ENCODE results near the gene POLR2L. TPM values are rescaled to one million over a fixed set of nuclear protein-coding genes. Genes with fewer than 3 reads are reported as not detected.

The POLR2L gene
- total RNA-seq, 2 donors from 2014 or later: 33.5 to 83.4 TPM

DNA sequence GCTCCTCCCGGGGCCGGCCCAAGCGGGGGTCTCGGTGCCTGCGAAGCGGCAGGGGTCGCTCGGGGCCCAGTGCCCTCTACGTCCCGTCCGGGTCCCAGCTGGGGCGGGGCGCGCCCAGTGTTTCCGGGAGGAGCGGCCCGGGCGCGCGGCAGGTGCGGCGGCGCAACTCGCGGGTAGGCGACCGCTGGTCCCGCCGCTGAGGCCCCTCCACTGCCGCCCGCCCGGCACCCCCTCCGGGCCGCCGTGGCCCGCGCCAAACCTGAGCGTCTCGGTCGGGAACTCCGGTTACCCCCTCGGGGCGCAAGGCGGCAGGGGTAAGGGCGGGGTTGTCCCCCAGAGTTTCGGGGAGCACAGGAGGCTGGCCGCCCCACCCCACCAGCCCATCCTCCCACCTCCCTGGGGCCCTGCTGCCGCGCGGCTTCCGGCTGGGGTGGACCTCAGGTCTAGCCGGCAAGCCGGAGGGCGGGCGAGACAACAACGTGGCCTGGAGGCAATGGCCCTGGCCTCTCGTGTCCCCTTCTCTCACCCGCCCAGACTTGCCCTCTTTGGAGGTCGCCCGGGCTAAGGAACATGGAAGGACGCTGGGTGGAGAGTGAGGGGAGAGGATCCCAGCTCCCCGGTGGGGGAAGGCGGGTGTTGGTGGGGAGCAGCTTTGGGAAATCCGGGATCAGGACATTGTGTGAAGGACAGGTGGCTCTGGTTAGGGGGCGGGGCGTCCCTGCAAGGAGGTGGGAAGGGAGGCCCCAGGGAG, 15.0 kb downstream of the POLR2L start:
- peak; percentile 57 to 86 (median 67) for TF ChIP-seq POLR2A (IDR thresholded peaks at IDR 0.05)
- TF ChIP-seq, protein P1, sequence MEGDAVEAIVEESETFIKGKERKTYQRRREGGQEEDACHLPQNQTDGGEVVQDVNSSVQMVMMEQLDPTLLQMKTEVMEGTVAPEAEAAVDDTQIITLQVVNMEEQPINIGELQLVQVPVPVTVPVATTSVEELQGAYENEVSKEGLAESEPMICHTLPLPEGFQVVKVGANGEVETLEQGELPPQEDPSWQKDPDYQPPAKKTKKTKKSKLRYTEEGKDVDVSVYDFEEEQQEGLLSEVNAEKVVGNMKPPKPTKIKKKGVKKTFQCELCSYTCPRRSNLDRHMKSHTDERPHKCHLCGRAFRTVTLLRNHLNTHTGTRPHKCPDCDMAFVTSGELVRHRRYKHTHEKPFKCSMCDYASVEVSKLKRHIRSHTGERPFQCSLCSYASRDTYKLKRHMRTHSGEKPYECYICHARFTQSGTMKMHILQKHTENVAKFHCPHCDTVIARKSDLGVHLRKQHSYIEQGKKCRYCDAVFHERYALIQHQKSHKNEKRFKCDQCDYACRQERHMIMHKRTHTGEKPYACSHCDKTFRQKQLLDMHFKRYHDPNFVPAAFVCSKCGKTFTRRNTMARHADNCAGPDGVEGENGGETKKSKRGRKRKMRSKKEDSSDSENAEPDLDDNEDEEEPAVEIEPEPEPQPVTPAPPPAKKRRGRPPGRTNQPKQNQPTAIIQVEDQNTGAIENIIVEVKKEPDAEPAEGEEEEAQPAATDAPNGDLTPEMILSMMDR (IDR thresholded peaks at IDR 0.05): peak in 1 of 7 experiments; percentile 1
- peak overlapping the region; percentile 36 to 42 for H3K4me3 ChIP-seq
- peaks cover 97% of the 10 kb centered on the region for H3K4me1 ChIP-seq
- ATAC-seq: peak; percentile 45
- peak overlapping the region; percentile 92 to 100 (median 95) for H3K27ac ChIP-seq
- WGBS, 2 donors: 4 to 7% methylated on average over 10 to 29 of the region's 66 CpGs
- peaks cover 0 to 2% of the 10 kb centered on the region in 2 donors for H3K36me3 ChIP-seq (replicated peaks in 1 of 2; ENCODE audit: insufficient read depth in 1 of 2, low read depth in 2 of 2)
- no peaks in the 10 kb centered on the region for H3K27me3 ChIP-seq
- DNase-seq: peak; percentile 81 to 91 (median 90)
- intact Hi-C loops (cut with DNase I): no loop called here
- H3K9me3 ChIP-seq: no peaks in the 10 kb centered on the region

DNA sequence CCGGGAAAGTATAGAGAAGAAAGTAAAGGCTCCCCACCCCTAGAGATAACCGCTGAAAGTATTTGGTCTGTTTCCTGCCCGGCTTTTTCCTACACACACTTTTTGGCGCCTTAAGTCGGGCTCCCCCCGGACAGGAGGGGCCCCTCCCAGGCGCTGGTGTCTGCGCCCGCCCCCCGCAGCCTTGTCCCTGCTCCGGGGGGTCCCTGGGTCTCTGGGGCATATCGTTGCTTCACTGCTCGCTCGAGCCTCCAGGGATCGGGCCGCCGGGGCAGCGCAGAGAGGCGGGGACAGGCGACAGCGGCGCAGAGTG, 15.5 kb downstream of the POLR2L start:
- Histone ChIP-seq H3K9me3 (no peaks in the 10 kb centered on the region), H3K27me3 (no peaks in the 10 kb centered on the region), H3K27ac (peak overlapping the region; percentile 92 to 100 (median 95)), H3K4me1 (peaks cover 97% of the 10 kb centered on the region), H3K4me3 (peak overlapping the region; percentile 36 to 42), H3K36me3 (replicated peaks in 1 of 2; ENCODE audit: insufficient read depth in 1 of 2, low read depth in 2 of 2) (peaks cover 0 to 2% of the 10 kb centered on the region in 2 donors)
- no peak for TF ChIP-seq POLR2A (IDR thresholded peaks at IDR 0.05)
- TF ChIP-seq, protein P1 (IDR thresholded peaks at IDR 0.05): no peak
- DNase-seq: no peak
- WGBS, 2 donors: 0% methylated on average over 10 to 22 of the region's 22 CpGs
- ATAC-seq: peak; percentile 2
- intact Hi-C loops (cut with DNase I): no loop called here

DNA sequence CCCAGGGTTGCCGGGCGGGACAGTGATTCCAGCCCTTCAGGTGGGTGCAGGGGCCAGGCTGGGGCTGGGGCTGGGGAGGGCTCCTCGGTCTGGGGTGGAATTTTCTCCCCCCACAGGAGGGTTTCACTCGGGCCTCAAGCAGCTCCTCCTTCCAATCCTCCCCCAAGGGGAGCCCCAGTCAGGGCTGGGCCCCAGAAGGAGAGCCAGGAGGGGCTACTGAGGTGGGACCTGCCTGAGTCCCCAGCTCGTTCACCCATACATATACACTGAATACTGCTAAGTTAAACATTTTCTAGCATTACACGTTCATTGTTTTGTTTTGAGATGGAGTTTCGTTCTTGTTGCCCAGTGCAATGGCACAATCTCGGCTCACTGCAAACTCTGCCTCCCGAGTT, 16.1 kb downstream of the POLR2L start:
- ATAC-seq: no peak
- DNase-seq: no peak
- no peaks in the 10 kb centered on the region for H3K27me3 ChIP-seq
- WGBS, 2 donors: 16 to 18% methylated on average over 4 to 9 of the region's 9 CpGs
- peaks cover 0 to 2% of the 10 kb centered on the region in 2 donors for H3K36me3 ChIP-seq (replicated peaks in 1 of 2; ENCODE audit: insufficient read depth in 1 of 2, low read depth in 2 of 2)
- H3K9me3 ChIP-seq: no peaks in the 10 kb centered on the region
- no peak overlapping the region for H3K4me3 ChIP-seq
- no peak for TF ChIP-seq POLR2A (IDR thresholded peaks at IDR 0.05)
- TF ChIP-seq, protein P1 (IDR thresholded peaks at IDR 0.05): no peak
- peaks cover 97% of the 10 kb centered on the region for H3K4me1 ChIP-seq
- intact Hi-C loops (cut with DNase I): no loop called here
- peak overlapping the region; percentile 92 to 100 (median 95) for H3K27ac ChIP-seq

DNA sequence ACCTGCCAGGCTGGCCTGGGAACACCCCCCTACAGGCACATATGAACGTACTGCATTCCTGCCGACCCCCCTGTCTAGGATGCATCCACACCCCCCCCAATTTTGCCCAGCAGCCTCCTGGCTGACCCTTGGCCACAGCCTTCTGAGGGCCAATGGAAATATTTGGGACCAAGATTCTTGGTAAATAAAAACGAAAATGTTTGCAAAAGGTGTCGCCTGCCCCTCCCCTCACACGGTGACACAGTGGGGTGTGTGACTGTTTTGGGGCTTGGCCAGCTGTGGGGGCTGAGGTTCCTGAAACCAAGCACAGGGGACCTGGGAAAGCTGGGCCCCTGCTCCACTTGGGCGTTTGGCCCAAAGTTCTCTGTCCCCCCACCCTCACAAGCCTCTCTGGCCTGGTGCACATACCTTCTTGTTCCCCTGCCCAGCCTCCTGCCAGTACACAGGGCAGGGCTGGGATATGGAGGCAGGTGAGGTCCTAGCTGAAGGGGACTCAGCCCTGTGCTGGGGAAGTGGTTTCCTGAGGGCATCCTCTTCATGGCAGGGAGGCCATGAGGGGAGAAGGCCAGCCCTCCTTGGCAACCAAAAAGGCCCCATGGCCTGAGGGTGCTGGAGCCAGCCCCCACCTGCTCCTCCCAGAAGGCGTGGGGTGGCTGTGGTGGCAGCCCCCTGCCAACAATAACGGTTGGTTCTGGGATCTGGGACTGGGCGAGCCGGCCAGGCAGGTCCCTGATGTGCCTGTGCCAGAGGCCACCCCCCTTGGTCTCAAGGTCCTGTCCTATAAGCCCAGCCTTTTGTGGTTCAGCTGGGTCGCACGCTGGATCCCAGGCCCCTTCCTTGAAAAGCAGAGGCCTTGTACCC, 16.7 kb downstream of the POLR2L start:
- H3K27ac ChIP-seq: peak overlapping the region; percentile 92 to 100 (median 95)
- no peaks in the 10 kb centered on the region for H3K9me3 ChIP-seq
- no peak overlapping the region for H3K4me3 ChIP-seq
- H3K36me3 ChIP-seq (replicated peaks in 1 of 2; ENCODE audit: insufficient read depth in 1 of 2, low read depth in 2 of 2): peaks cover 0 to 2% of the 10 kb centered on the region in 2 donors
- ATAC-seq: no peak
- peaks cover 99% of the 10 kb centered on the region for H3K4me1 ChIP-seq
- intact Hi-C loops (cut with DNase I): no loop called here
- 16 to 25% methylated on average over 6 to 12 of the region's 12 CpGs for WGBS, 2 donors
- TF ChIP-seq, protein P1 (IDR thresholded peaks at IDR 0.05): no peak
- peak in 2 of 3 donors; percentile 12 to 40 for TF ChIP-seq POLR2A (IDR thresholded peaks at IDR 0.05)
- DNase-seq: peak; percentile 67 to 88 (median 86)
- no peaks in the 10 kb centered on the region for H3K27me3 ChIP-seq

Measured in body of pancreas (tissue), 4 donors.